HEK293T (cell line): Measurements from ENCODE around the gene DPPA3.

Source experiments
- BHLHE40 ChIP-seq: fragments of 450-650 bp; IDR thresholded peaks from 2 replicates; pipeline ENCODE4 v1.6.1; 2016; ENCODE audit warnings: mild to moderate bottlenecking, moderate library complexity, borderline replicate concordance
- CTBP1 ChIP-seq: fragments of 450-650 bp; IDR thresholded peaks from 2 replicates; pipeline ENCODE4 v1.6.1; 2016; ENCODE audit warnings: borderline replicate concordance
- ELF4 ChIP-seq: fragments of 450-650 bp; IDR thresholded peaks from 2 replicates; pipeline ENCODE4 v1.6.1; 2017; ENCODE audit warnings: antibody characterized with exemption
- FOXA1 ChIP-seq: fragments of 450-650 bp; IDR thresholded peaks from 2 replicates; pipeline ENCODE4 v1.6.1; 2016; ENCODE audit warnings: mild to moderate bottlenecking
- FOXK2 ChIP-seq: fragments of 450-650 bp; IDR thresholded peaks from 2 replicates; pipeline ENCODE4 v1.6.1; 2016; ENCODE audit warnings: mild to moderate bottlenecking
- FOXM1 ChIP-seq: fragments of 450-650 bp; IDR thresholded peaks from 2 replicates; pipeline ENCODE4 v1.6.1; 2017; ENCODE audit warnings: mild to moderate bottlenecking, borderline replicate concordance
- NFRKB ChIP-seq: fragments of 450-650 bp; IDR thresholded peaks from 2 replicates; pipeline ENCODE4 v1.6.1; 2016; ENCODE audit warnings: mild to moderate bottlenecking, moderate library complexity
- SP1 ChIP-seq: fragments of 450-650 bp; IDR thresholded peaks from 2 replicates; pipeline ENCODE4 v1.6.1; 2017
- TARDBP ChIP-seq: fragments of 450-650 bp; IDR thresholded peaks from 2 replicates; pipeline ENCODE4 v1.6.1; 2016

DNA sequence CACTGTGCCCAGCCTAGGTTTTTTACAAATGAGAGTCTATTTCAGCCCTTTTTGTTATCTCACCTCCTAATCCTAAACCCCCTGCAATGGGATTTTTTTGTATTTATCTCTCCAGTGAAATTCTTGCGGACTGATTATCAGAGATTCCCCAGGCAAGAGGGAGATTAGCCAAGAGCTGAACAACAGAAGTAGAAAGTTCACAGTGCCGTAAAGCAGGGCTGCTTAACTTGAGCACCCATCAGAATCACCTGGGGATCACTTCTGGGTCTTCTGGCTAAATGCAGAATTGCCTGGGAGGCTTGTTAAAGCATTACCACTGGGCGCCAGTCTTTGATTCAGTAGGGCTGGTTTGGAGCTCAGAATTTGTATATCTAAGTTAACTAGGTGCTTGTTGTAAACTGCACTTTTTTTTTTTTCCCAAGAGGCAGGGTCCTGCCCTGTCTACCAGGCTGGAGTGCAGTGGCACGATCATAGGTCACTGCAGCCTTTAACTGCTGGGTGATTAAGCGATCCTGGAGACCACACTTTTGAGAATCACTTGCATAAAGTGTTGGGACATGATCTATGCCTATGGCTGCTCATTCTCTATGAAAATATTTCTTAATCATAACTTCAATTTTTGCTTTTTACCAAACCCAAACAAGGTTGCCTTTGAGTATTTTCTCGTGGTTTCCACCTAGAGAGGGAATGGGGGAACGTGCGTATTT, 1.1 kb upstream of the DPPA3 start:
- TF ChIP-seq FOXK2 (no peak), TARDBP (no peak), BHLHE40 (no peak), NFRKB (no peak), FOXM1 (no peak), FOXA1 (no peak), ELF4 (no peak), CTBP1 (no peak), SP1 (no peak)
